Naive B cell (primary cell): ENCODE results near the gene NELL1. TPM values are rescaled to one million over a fixed set of nuclear protein-coding genes. Genes with fewer than 3 reads are reported as not detected.

Source experiments
- ATAC-seq, 2 donors: fragments of 150-1000 bp; cut with Tn5 transposase; 2 replicates each; pipeline ENCODE4 v1.10.0; 2021; ENCODE audit warnings: low read depth in 2 of 2, mild to moderate bottlenecking in 2 of 2, moderate library complexity in 2 of 2
- DNase-seq: peaks from one replicate; pipeline ENCODE4 v3.0.0; 2022
- H3K27ac Mint-ChIP-seq, 6 donors: one replicate each; pipeline ENCODE4 v1.8.0; 2020 to 2022; ENCODE audit warnings: mild to moderate bottlenecking in 6 of 6, mixed read lengths in 6 of 6, moderate library complexity in 5 of 6, inconsistent platforms in 2 of 6
- H3K27me3 Mint-ChIP-seq, 3 donors: one replicate each; pipeline ENCODE4 v1.8.0; 2021 to 2022; ENCODE audit warnings: mixed read lengths in 3 of 3, mild to moderate bottlenecking in 1 of 3
- H3K36me3 Mint-ChIP-seq, 2 donors: one replicate each; pipeline ENCODE4 v1.8.0; 2020 to 2022; ENCODE audit warnings: mixed read lengths in 2 of 2, inconsistent platforms in 1 of 2, mild to moderate bottlenecking in 1 of 2
- H3K4me1 Mint-ChIP-seq, 3 donors: one replicate each; pipeline ENCODE4 v1.8.0; 2020 to 2022; ENCODE audit warnings: mixed read lengths in 3 of 3, inconsistent platforms in 1 of 3, mild to moderate bottlenecking in 1 of 3, moderate library complexity in 1 of 3
- H3K4me3 Mint-ChIP-seq, 8 donors: one replicate each; pipeline ENCODE4 v1.8.0; 2020 to 2022; ENCODE audit warnings: mild to moderate bottlenecking in 8 of 8, mixed read lengths in 8 of 8, moderate library complexity in 8 of 8, inconsistent platforms in 2 of 8
- H3K9me3 Mint-ChIP-seq, 7 donors: one replicate each; pipeline ENCODE4 v1.8.0; 2020 to 2022; ENCODE audit warnings: mixed read lengths in 7 of 7, mild to moderate bottlenecking in 5 of 7, inconsistent platforms in 2 of 7, moderate library complexity in 1 of 7
- polyA plus RNA-seq, 6 donors: library from polyadenylated mRNA; unstranded; fragments of 300-500 nt; fragmentation: Illumina TruSeq; gene quantifications; one replicate each; pipeline ENCODE4 v1.2.3, GENCODE V29; 2021; ENCODE audit warnings: low read depth in 6 of 6

Gene NELL1
- polyA plus RNA-seq, 6 donors from 2014 or later: not detected

GRCh38 chr11:20931029-20931428 lies 261.6 kb downstream of the NELL1 start:
- no peak for DNase-seq
- Mint-ChIP-seq H3K4me3 (no peak overlapping the region), H3K36me3 (no peaks in the 10 kb centered on the region), H3K9me3 (peaks cover 0 to 17% (median 3%) of the 10 kb centered on the region in 7 donors), H3K27me3 (no peaks in the 10 kb centered on the region), H3K4me1 (no peaks in the 10 kb centered on the region), H3K27ac (no peak overlapping the region)
- no peak for ATAC-seq

GRCh38 chr11:20933086-20933485 lies 263.7 kb downstream of the NELL1 start:
- Mint-ChIP-seq H3K27ac (no peak overlapping the region), H3K4me3 (no peak overlapping the region), H3K27me3 (no peaks in the 10 kb centered on the region), H3K4me1 (no peaks in the 10 kb centered on the region), H3K9me3 (peaks cover 0 to 17% (median 3%) of the 10 kb centered on the region in 7 donors), H3K36me3 (no peaks in the 10 kb centered on the region)
- DNase-seq (no peak), ATAC-seq (no peak)

- ATAC-seq: no peak
- H3K27ac Mint-ChIP-seq: no peak overlapping the region
- DNase-seq: no peak
- H3K9me3 Mint-ChIP-seq: peaks cover 0 to 17% (median 4%) of the 10 kb centered on the region in 7 donors
- H3K4me3 Mint-ChIP-seq: no peak overlapping the region
- H3K36me3 Mint-ChIP-seq: no peaks in the 10 kb centered on the region
- H3K27me3 Mint-ChIP-seq: no peaks in the 10 kb centered on the region
- no peaks in the 10 kb centered on the region for H3K4me1 Mint-ChIP-seq
Observed at GRCh38 chr11:20933958-20934357, 264.6 kb downstream of the NELL1 start.

- no peak for ATAC-seq
- no peaks in the 10 kb centered on the region for H3K4me1 Mint-ChIP-seq
- H3K9me3 Mint-ChIP-seq: peaks cover 0 to 17% (median 5%) of the 10 kb centered on the region in 7 donors
- no peak overlapping the region for H3K4me3 Mint-ChIP-seq
- DNase-seq: no peak
- no peaks in the 10 kb centered on the region for H3K27me3 Mint-ChIP-seq
- no peaks in the 10 kb centered on the region for H3K36me3 Mint-ChIP-seq
- H3K27ac Mint-ChIP-seq: no peak overlapping the region
Observed at GRCh38 chr11:20934516-20934915, 265.1 kb downstream of the NELL1 start.

GRCh38 chr11:20937826-20938225 lies 268.4 kb downstream of the NELL1 start:
- Mint-ChIP-seq H3K27ac (no peak overlapping the region), H3K4me1 (no peaks in the 10 kb centered on the region), H3K9me3 (peaks cover 0 to 13% (median 5%) of the 10 kb centered on the region in 7 donors), H3K4me3 (no peak overlapping the region), H3K36me3 (no peaks in the 10 kb centered on the region), H3K27me3 (no peaks in the 10 kb centered on the region)
- ATAC-seq: no peak
- DNase-seq: no peak

- ATAC-seq (no peak), DNase-seq (no peak)
- Mint-ChIP-seq H3K36me3 (no peaks in the 10 kb centered on the region), H3K4me1 (no peaks in the 10 kb centered on the region), H3K9me3 (peaks cover 0 to 5% (median 0%) of the 10 kb centered on the region in 7 donors), H3K4me3 (no peak overlapping the region), H3K27ac (no peak overlapping the region), H3K27me3 (no peaks in the 10 kb centered on the region)
Observed at GRCh38 chr11:20949585-20949984, 280.2 kb downstream of the NELL1 start.

GRCh38 chr11:20962581-20962980 lies 293.2 kb downstream of the NELL1 start:
- ATAC-seq: no peak
- no peaks in the 10 kb centered on the region for H3K36me3 Mint-ChIP-seq
- no peak overlapping the region for H3K4me3 Mint-ChIP-seq
- no peaks in the 10 kb centered on the region for H3K27me3 Mint-ChIP-seq
- no peak for DNase-seq
- H3K27ac Mint-ChIP-seq: no peak overlapping the region
- H3K4me1 Mint-ChIP-seq: no peaks in the 10 kb centered on the region
- H3K9me3 Mint-ChIP-seq: peaks cover 0 to 6% (median 4%) of the 10 kb centered on the region in 7 donors

- DNase-seq: no peak
- no peak overlapping the region for H3K4me3 Mint-ChIP-seq
- no peaks in the 10 kb centered on the region for H3K4me1 Mint-ChIP-seq
- peaks cover 0 to 8% (median 4%) of the 10 kb centered on the region in 7 donors for H3K9me3 Mint-ChIP-seq
- H3K27ac Mint-ChIP-seq: no peak overlapping the region
- no peaks in the 10 kb centered on the region for H3K36me3 Mint-ChIP-seq
- ATAC-seq: no peak
- H3K27me3 Mint-ChIP-seq: no peaks in the 10 kb centered on the region
Observed at GRCh38 chr11:20963596-20963995, 294.2 kb downstream of the NELL1 start.

GRCh38 chr11:20964985-20965384 lies 295.6 kb downstream of the NELL1 start:
- peaks cover 0 to 8% (median 4%) of the 10 kb centered on the region in 7 donors for H3K9me3 Mint-ChIP-seq
- DNase-seq (no peak), ATAC-seq (no peak)
- no peak overlapping the region for H3K27ac Mint-ChIP-seq
- no peaks in the 10 kb centered on the region for H3K36me3 Mint-ChIP-seq
- H3K4me1 Mint-ChIP-seq: no peaks in the 10 kb centered on the region
- H3K4me3 Mint-ChIP-seq: no peak overlapping the region
- H3K27me3 Mint-ChIP-seq: no peaks in the 10 kb centered on the region

- ATAC-seq (no peak), DNase-seq (no peak)
- H3K36me3 Mint-ChIP-seq: no peaks in the 10 kb centered on the region
- no peaks in the 10 kb centered on the region for H3K4me1 Mint-ChIP-seq
- no peaks in the 10 kb centered on the region for H3K27me3 Mint-ChIP-seq
- H3K9me3 Mint-ChIP-seq: peaks cover 0 to 8% (median 4%) of the 10 kb centered on the region in 7 donors
- no peak overlapping the region for H3K27ac Mint-ChIP-seq
- H3K4me3 Mint-ChIP-seq: no peak overlapping the region
Observed at GRCh38 chr11:20966489-20966888, 297.1 kb downstream of the NELL1 start.

GRCh38 chr11:20973940-20974559 lies 304.7 kb downstream of the NELL1 start:
- DNase-seq: no peak
- H3K36me3 Mint-ChIP-seq: no peaks in the 10 kb centered on the region
- no peaks in the 10 kb centered on the region for H3K4me1 Mint-ChIP-seq
- H3K9me3 Mint-ChIP-seq: peaks cover 0 to 8% (median 2%) of the 10 kb centered on the region in 7 donors
- no peak overlapping the region for H3K4me3 Mint-ChIP-seq
- ATAC-seq: no peak
- H3K27ac Mint-ChIP-seq: no peak overlapping the region
- no peaks in the 10 kb centered on the region for H3K27me3 Mint-ChIP-seq

- H3K27me3 Mint-ChIP-seq: no peaks in the 10 kb centered on the region
- no peaks in the 10 kb centered on the region for H3K4me1 Mint-ChIP-seq
- H3K4me3 Mint-ChIP-seq: no peak overlapping the region
- peaks cover 0 to 17% (median 4%) of the 10 kb centered on the region in 7 donors for H3K9me3 Mint-ChIP-seq
- DNase-seq (no peak), ATAC-seq (no peak)
- no peak overlapping the region for H3K27ac Mint-ChIP-seq
- peaks cover 0 to 5% of the 10 kb centered on the region in 2 donors for H3K36me3 Mint-ChIP-seq
Observed at GRCh38 chr11:20980736-20981135, 311.4 kb downstream of the NELL1 start.

GRCh38 chr11:20990447-20990846 lies 321.1 kb downstream of the NELL1 start:
- H3K27ac Mint-ChIP-seq: peak overlapping the region in 1 of 6 donors; percentile 1
- no peaks in the 10 kb centered on the region for H3K27me3 Mint-ChIP-seq
- DNase-seq (no peak), ATAC-seq (no peak)
- H3K9me3 Mint-ChIP-seq: peaks cover 0 to 9% (median 4%) of the 10 kb centered on the region in 7 donors
- no peaks in the 10 kb centered on the region for H3K4me1 Mint-ChIP-seq
- no peak overlapping the region for H3K4me3 Mint-ChIP-seq
- no peaks in the 10 kb centered on the region for H3K36me3 Mint-ChIP-seq

- H3K4me1 Mint-ChIP-seq: no peaks in the 10 kb centered on the region
- H3K27ac Mint-ChIP-seq: no peak overlapping the region
- ATAC-seq (no peak), DNase-seq (no peak)
- H3K4me3 Mint-ChIP-seq: no peak overlapping the region
- peaks cover 0 to 11% (median 4%) of the 10 kb centered on the region in 7 donors for H3K9me3 Mint-ChIP-seq
- H3K27me3 Mint-ChIP-seq: no peaks in the 10 kb centered on the region
- H3K36me3 Mint-ChIP-seq: no peaks in the 10 kb centered on the region
Observed at GRCh38 chr11:20991471-20991870, 322.1 kb downstream of the NELL1 start.

- DNase-seq (no peak), ATAC-seq (no peak)
- Mint-ChIP-seq H3K27ac (no peak overlapping the region), H3K4me3 (no peak overlapping the region), H3K9me3 (peaks cover 2 to 13% (median 5%) of the 10 kb centered on the region in 7 donors), H3K36me3 (no peaks in the 10 kb centered on the region), H3K4me1 (no peaks in the 10 kb centered on the region), H3K27me3 (no peaks in the 10 kb centered on the region)
Observed at GRCh38 chr11:21007297-21007696, 337.9 kb downstream of the NELL1 start.
